Transverse colon (tissue), 3 donors: ENCODE results near the gene PTPN4.

Experiments
- POLR2A ChIP-seq: fragments of 450-650 bp; IDR thresholded peaks from one replicate; pipeline ENCODE4 v1.6.1; 2016; ENCODE audit warnings: antibody characterized with exemption, mild to moderate bottlenecking, moderate library complexity
- POLR2AphosphoS5 ChIP-seq, 3 donors: sonication (generic); formaldehyde crosslinking; IDR thresholded peaks; one replicate each; pipeline ENCODE4 v1.6.1; 2016; ENCODE audit warnings: antibody characterized with exemption in 3 of 3

- TF ChIP-seq POLR2AphosphoS5 (IDR thresholded peaks at IDR 0.05) (no peak), POLR2A (no peak)
Observed at GRCh38 chr2:119734047-119734446, 25.7 kb upstream of the PTPN4 start.
